Central memory CD8-positive, alpha-beta T cell (primary cell): ENCODE data around the gene OSBPL2.
A peak's percentile ranks its signal among the peaks of the same experiment; 100 is the strongest.

ENCODE experiments used
- ATAC-seq: fragments of 150-1000 bp; cut with Tn5 transposase; replicated peaks from 2 replicates; pipeline ENCODE4 v1.10.0; 2022; ENCODE audit warnings: mild to moderate bottlenecking, moderate FRiP score, moderate number of reproducible peaks; ENCODE audit not compliant: poor library complexity, severe bottlenecking; ENCODE audit errors: extremely low read depth
- DNase-seq, 2 donors: peaks; one replicate each; pipeline ENCODE4 v3.0.0; 2021; ENCODE audit warnings: low spot score in 2 of 2
- H3K27ac Mint-ChIP-seq: one replicate; pipeline ENCODE4 v1.8.0; 2022; ENCODE audit warnings: low read depth, mild to moderate bottlenecking, moderate library complexity, mixed read lengths
- H3K27me3 Mint-ChIP-seq: one replicate; pipeline ENCODE4 v1.8.0; 2022; ENCODE audit warnings: mixed read lengths
- H3K36me3 Mint-ChIP-seq: one replicate; pipeline ENCODE4 v1.8.0; 2022; ENCODE audit warnings: mild to moderate bottlenecking, moderate library complexity, mixed read lengths; ENCODE audit not compliant: insufficient read depth
- H3K4me1 Mint-ChIP-seq: one replicate; pipeline ENCODE4 v1.8.0; 2022; ENCODE audit warnings: mixed read lengths
- H3K4me3 Mint-ChIP-seq: one replicate; pipeline ENCODE4 v1.8.0; 2022; ENCODE audit warnings: mild to moderate bottlenecking, moderate library complexity, mixed read lengths
- H3K9me3 Mint-ChIP-seq: one replicate; pipeline ENCODE4 v1.8.0; 2022; ENCODE audit warnings: mixed read lengths

The OSBPL2 gene

DNA sequence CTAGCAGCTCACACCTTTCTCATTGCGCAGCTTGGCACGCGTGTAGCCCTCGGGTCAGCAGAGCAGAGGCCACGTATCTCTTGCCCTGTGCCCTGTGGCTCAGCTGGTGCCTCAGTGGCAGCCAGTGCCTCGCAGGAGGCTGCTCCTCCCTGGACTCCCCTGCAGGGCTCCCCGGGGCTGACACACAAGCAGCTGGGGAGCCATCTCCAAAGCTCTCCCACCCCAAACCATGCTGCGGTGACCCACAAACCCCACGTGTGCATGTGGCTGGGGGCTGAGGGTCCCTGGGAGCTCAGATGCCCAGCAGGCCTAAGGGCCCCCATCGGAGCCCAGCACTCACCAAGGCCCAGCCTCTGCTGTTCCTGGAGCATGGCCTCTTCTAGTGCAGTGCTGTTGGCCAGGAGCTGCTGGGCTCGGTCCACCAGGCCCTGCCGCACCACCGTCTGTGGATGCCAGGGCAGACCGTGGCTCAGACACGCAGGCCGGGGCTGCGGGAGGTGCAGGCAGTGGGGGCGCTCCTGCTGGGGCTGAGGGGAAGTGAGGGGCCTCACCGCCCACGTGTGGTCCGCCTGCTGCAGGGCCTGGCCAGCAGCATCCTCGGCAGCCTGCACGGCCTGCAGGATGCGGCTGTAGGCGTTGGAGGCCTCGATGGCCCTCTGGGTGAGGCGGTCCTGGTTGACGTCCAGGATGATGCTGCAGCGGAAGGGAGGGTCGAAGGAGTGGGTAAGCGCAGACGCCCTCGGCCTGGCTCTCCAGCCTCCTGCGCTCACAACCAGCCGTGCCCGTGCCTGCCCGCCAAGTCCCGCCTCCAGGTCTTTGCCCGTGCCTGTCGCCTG, 78.2 kb downstream of the OSBPL2 start:
- ATAC-seq (no peak), DNase-seq (no peak)
- Mint-ChIP-seq H3K9me3 (no peaks in the 10 kb centered on the region), H3K27ac (no peak overlapping the region), H3K4me3 (no peak overlapping the region), H3K4me1 (no peaks in the 10 kb centered on the region), H3K36me3 (peaks cover 2% of the 10 kb centered on the region), H3K27me3 (no peaks in the 10 kb centered on the region)

DNA sequence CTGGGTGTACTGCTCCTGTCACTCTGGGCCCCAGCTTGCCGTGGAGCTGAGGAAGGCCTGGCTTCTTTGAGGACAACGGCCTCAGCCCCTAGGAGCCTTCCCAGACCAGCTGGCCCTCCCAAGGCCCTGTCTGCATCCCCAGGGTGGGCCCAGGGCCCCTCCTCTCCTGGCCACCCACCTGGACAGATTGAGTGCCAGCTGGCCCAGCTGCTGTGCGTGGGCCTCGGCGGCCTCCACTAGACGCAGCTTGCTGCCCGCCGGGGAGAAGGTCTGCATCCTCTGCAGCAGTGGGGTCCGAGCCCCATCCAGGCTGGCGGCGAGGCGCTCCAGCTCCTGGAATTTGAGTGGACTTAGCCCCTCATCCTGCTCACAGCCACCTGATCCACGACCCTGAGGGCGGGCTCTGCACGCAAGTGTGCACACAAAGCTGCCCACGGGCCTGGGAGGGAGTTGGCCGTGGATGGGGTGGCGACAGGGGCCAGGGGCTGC, 78.9 kb downstream of the OSBPL2 start:
- H3K4me1 Mint-ChIP-seq, result no peaks in the 10 kb centered on the region

DNA sequence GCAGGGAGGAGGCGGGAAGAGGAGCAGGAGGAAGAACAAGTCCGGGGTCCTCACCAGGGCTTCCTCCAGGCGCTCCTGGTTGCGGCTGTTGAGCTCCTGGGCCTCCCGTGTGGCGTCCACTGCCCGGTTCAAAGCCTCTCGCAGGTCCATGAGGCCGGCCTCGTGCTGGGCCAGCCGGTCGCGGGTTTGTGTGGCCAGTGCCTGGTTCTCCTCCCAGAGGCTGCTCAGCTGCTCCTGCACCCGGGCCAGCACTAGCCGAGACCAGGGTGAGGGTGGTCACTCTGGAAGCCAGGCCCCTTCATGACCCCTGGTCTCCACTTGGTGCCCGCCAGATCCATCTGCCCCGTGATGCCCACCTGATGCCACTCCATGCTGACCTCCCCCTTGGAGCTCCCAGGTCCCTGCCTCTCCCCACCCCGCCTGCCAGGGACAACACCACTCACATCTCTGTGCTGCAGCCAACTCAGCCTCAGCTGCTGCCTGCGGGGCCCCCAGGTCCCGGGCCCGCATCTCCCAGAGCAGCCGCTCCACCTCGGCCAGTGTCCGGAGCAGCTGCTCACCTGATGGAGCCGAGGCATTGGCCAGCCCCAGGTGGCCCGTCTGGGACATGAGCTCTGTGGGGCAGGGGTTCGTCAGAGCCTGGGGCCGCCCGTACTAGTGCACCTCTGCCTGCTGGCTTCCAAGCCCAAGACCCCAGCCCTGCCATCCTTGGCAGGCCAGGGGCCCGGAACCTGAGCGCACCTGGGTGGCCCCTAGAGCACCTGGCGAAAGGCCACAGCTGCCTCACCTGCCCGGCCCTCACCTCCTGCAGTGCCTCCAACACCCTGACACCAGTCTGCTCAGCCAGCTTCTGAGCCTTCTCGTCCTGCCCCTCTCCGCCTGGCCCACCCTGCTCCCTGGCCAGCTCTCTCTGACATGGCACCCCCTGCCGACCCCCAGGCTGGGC, 80.4 kb downstream of the OSBPL2 start:
- H3K27me3 Mint-ChIP-seq, result no peaks in the 10 kb centered on the region
- H3K36me3 Mint-ChIP-seq, result peaks cover 2% of the 10 kb centered on the region
- no peaks in the 10 kb centered on the region for H3K4me1 Mint-ChIP-seq
- ATAC-seq (no peak), DNase-seq (no peak)
- no peak overlapping the region for H3K27ac Mint-ChIP-seq
- no peak overlapping the region for H3K4me3 Mint-ChIP-seq
- H3K9me3 Mint-ChIP-seq, result no peaks in the 10 kb centered on the region

More for the DNA sequence above, 78.9 kb downstream of the OSBPL2 start:
- no peaks in the 10 kb centered on the region for H3K27me3 Mint-ChIP-seq
- DNase-seq (no peak), ATAC-seq (no peak)
- no peak overlapping the region for H3K4me3 Mint-ChIP-seq
- peak overlapping the region; percentile 32 for H3K27ac Mint-ChIP-seq
- peaks cover 2% of the 10 kb centered on the region for H3K36me3 Mint-ChIP-seq
- no peaks in the 10 kb centered on the region for H3K9me3 Mint-ChIP-seq

DNA sequence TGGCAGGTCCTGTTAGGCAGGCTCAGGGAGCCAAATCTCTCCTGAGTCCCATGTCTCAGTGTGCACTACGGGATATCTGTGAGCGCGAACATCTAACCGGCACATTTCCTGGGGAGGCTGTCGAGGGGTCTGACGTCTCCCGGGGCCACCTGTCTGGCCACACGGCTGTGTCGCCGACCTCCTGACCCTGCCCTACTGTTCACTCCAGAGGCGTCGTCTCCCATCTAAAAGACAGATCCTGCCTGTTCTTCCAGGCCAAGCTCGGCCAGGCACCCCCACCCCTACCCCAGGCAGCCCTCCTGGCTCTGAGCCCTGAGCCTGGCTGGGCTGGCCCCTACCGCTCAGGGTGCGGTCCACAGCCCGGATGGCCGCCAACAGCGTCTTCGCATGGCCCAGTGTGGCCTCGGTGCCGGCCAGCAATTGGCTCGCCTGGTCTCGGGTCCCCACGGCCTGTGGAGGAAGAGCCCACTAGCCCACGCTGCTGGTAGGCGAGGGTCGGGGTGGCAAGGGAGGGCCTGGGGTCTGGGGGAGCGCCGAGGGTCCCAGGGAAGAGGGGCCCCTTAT, 81.1 kb downstream of the OSBPL2 start:
- Mint-ChIP-seq H3K4me1 (no peaks in the 10 kb centered on the region), H3K4me3 (no peak overlapping the region), H3K9me3 (no peaks in the 10 kb centered on the region), H3K36me3 (peaks cover 2% of the 10 kb centered on the region), H3K27me3 (no peaks in the 10 kb centered on the region), H3K27ac (no peak overlapping the region)
- DNase-seq (no peak), ATAC-seq (no peak)

DNA sequence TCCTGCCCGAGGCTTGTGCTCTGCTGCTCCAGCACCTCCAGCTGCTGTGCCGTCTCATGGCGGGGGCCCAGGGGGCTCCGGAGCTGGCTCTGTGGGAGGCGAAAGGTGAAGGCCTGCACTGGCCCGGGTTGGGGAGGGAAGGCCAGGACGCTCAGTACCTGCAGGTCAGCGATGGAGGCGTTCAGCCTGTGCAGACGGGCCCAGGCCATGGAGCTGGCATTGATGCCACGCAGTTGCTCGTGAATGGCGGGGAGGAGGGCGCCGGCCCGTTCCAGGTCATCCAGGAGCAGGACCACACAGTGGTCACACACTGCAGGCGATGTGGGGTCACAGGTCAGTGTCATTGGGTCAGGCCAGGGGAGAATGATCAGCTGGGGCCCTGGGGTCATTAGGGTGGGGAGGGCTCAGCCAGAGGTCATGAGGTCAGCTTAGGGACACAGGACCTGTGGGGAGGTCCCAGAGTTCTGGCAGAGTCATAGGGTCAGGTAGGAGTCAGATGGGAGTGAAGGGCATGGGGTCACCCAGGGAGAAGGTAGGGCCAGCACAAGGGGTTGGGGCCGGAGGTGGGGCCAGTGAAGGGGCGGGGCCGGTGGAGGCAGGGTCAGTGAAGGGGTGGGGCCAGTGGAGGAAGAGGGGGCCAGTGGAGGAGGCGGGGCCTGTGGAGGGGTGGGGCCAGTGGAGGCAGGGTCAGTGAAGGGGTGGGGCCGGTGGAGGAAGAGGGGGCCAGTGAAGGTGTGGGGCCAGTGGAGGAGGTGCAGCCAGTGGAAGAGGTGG, 82.4 kb downstream of the OSBPL2 start:
- Mint-ChIP-seq H3K9me3 (no peaks in the 10 kb centered on the region), H3K4me3 (no peak overlapping the region), H3K27me3 (no peaks in the 10 kb centered on the region), H3K4me1 (no peaks in the 10 kb centered on the region), H3K36me3 (peaks cover 2% of the 10 kb centered on the region), H3K27ac (no peak overlapping the region)
- no peak for DNase-seq
- ATAC-seq, result no peak

DNA sequence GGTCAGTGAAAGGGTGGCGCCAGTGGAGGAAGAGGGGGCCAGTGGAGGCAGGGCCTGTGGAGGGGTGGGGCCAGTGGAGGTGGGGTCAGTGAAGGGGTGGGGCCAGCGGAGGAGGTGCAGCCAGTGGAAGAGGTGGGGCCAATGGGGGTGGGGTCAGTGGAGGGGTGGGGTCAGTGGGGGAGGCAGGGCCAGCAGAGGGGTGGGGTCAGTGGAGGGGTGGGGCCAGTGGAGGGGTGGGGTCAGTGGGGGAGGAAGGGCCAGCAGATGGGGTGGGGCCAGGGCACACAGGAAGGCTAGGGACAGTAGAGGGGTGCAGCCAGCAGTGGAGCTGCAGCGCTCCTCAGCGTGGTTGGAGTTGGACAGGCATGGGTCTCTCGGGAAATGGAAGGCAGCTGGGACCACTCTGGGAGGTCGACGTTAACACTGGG, 83.2 kb downstream of the OSBPL2 start:
- DNase-seq (no peak), ATAC-seq (no peak)
- Mint-ChIP-seq H3K27ac (no peak overlapping the region), H3K4me3 (no peak overlapping the region), H3K36me3 (peaks cover 2% of the 10 kb centered on the region), H3K9me3 (no peaks in the 10 kb centered on the region), H3K4me1 (no peaks in the 10 kb centered on the region), H3K27me3 (no peaks in the 10 kb centered on the region)

DNA sequence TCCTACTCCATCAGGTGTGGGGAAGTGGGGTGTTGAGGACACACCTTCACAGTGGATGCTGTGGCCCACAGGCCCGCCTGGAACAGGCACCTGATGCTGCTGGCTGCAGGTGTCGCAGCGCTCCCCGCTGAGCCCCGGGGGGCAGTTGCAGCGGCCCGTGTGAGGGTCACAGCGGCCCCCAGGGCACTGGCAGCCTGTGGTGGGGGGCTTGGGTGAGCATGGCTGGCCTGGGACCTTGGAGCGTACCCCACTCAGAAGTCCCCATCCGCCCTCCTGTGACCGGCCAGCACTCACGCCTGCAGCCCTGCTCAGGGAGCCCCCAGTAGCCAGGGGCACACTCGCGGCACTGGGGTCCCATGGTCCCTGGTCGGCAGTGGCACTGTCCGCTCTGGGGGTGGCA, 83.7 kb downstream of the OSBPL2 start:
- Mint-ChIP-seq H3K27ac (no peak overlapping the region), H3K4me3 (no peak overlapping the region), H3K9me3 (no peaks in the 10 kb centered on the region), H3K36me3 (peaks cover 2% of the 10 kb centered on the region), H3K4me1 (no peaks in the 10 kb centered on the region), H3K27me3 (no peaks in the 10 kb centered on the region)
- DNase-seq (no peak), ATAC-seq (no peak)

DNA sequence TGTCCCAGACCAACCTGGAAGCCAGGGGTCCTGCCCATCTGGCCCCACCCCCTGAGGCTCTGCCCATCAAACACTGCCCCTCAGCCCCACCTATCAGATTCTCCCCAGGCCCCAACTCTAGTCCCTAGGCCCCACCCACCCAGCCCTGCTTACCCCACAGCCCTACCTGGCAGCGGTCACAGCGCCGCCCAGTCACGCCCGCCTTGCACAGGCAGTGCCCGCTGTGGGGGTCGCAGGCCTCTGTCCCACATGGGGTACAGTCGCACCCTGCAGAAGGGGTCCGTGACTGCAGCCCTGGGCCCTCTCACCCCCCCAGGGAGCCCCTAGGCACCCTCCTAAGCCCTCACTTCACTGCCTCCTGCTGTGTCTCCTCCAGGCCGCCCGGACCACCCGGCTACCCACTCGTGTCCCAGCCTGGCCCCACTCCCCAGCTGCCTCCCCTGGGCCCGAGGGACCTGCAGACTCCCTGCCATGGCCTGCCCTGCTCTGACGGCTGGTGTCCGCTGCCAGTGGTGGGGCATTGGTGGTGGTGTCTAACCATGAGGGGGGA, 84.2 kb downstream of the OSBPL2 start:
- Mint-ChIP-seq H3K27me3 (no peaks in the 10 kb centered on the region), H3K27ac (no peak overlapping the region), H3K36me3 (peaks cover 2% of the 10 kb centered on the region), H3K9me3 (no peaks in the 10 kb centered on the region), H3K4me3 (no peak overlapping the region), H3K4me1 (no peaks in the 10 kb centered on the region)
- ATAC-seq (no peak), DNase-seq (no peak)

DNA sequence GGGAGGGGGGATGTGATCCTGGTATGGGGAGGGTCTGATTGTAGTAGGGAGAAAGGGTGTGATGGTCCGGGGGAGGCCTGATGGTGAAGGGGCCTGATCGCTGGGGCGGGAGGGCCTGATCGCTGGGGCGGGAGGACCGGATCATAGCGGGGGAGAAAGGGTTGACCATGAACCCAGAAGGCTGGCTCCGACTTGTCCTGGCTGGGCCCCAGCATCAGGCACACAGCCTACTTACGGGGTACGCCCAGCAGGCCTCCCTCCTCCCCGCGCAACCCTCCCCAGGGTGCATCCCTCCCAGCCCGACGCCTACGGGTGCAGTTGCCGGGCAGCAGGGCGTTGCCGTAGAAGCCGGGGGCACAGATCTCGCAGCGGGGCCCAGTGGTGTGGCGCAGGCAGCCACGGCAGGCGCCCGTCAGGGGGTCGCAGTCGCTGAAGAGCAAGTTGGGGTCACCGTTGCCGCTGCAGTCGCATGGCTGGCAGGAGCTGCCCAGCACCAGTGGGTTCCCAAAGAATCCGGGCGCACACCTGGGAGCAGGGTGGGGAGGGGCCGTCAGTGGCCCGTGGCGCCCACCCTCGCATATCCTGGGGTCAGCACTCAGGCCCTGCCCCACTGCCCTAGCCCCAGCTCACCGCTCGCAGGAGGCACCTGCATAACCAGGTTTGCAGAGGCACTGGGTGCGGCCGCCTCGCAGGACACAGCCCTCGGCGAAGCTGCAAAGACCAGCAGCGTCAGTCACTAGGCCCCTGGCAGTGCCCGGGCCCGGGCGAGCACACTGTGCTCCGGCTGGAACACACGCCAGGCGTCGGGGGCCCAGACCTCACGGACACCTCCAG, 85.0 kb downstream of the OSBPL2 start:
- H3K27me3 Mint-ChIP-seq, result no peaks in the 10 kb centered on the region
- H3K4me1 Mint-ChIP-seq, result no peaks in the 10 kb centered on the region
- H3K9me3 Mint-ChIP-seq, result no peaks in the 10 kb centered on the region
- H3K36me3 Mint-ChIP-seq, result peaks cover 2% of the 10 kb centered on the region
- DNase-seq (no peak), ATAC-seq (no peak)
- H3K4me3 Mint-ChIP-seq, result no peak overlapping the region
- H3K27ac Mint-ChIP-seq, result no peak overlapping the region

DNA sequence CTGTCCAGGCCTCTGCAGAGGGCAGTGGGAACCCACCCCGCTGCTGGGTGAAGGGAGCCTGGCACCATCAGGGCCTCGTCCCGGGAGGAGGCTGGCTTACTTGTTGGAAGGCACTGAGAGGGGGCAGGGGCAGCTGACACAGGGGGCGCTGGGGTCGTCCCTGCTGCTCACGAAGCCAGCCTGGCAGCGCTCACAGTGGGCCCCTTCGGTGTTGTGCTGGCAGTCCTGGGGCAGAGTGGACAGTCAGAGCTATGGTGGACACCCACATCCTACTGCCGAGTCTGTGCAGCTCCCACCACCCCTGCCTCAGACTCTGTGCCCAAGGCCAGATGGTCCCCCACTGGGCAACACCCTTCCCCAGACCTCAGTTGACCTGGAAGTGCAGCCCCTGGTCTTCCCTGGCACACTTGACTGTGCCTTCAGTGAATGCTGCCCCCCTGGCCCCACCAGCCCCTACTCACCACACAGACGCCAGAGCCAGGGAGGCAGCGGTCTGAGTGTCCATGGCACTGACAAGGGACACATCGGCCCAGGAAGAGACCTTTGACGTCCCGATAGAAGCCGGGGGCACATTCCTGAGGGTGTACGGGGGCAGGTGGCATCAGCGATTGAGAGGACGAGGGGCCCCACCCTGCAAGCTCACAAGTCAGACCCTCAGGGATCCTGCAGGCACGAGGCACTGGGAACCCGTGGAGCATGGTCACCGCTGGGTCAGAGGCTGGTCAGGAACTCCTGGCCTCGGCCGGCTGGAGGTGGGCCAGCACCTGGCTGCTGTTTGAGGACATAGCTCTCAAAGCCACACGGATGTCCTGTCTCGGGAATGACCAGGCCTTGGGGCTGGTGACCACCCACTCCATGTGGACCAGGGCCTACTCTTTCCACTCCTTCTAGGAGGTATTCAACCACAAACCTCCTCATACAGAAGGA, 85.9 kb downstream of the OSBPL2 start:
- H3K4me1 Mint-ChIP-seq, result no peaks in the 10 kb centered on the region
- H3K27ac Mint-ChIP-seq, result no peak overlapping the region
- H3K4me3 Mint-ChIP-seq, result no peak overlapping the region
- DNase-seq, result no peak
- H3K36me3 Mint-ChIP-seq, result peaks cover 2% of the 10 kb centered on the region
- no peaks in the 10 kb centered on the region for H3K27me3 Mint-ChIP-seq
- no peaks in the 10 kb centered on the region for H3K9me3 Mint-ChIP-seq
- no peak for ATAC-seq
